Stimulated activated CD4-positive, alpha-beta T cell treated with anti-CD3 and anti-CD28 coated beads, Interleukin-1b, Interleukin-23, amount 100 ng/mL, for 48 hours (primary cell): ENCODE measurements around the gene GPR21.

Source experiments
- DNase-seq: peaks from one replicate; pipeline ENCODE4 v3.0.0-alpha.2; 2020

Gene GPR21

GRCh38 chr9:123034881-123035510 is 1.5 kb downstream of the GPR21 start:
- no peak for DNase-seq

GRCh38 chr9:123035791-123036190 is 2.3 kb downstream of the GPR21 start:
- DNase-seq: no peak

GRCh38 chr9:123036893-123037545 is 3.6 kb downstream of the GPR21 start:
- no peak for DNase-seq

- no peak for DNase-seq
Measured at GRCh38 chr9:123039617-123040219, 6.3 kb downstream of the GPR21 start.

GRCh38 chr9:123040801-123041200 is 7.3 kb downstream of the GPR21 start:
- no peak for DNase-seq

GRCh38 chr9:123041489-123041888 is 8.0 kb downstream of the GPR21 start:
- no peak for DNase-seq

GRCh38 chr9:123043081-123043939 is 9.8 kb downstream of the GPR21 start:
- no peak for DNase-seq

GRCh38 chr9:123044586-123044985 is 11.1 kb downstream of the GPR21 start:
- no peak for DNase-seq

- DNase-seq: no peak
Measured at GRCh38 chr9:123046406-123047195, 13.1 kb downstream of the GPR21 start.

GRCh38 chr9:123048748-123049147 is 15.3 kb downstream of the GPR21 start:
- DNase-seq: no peak

GRCh38 chr9:123049589-123050222 is 16.2 kb downstream of the GPR21 start:
- DNase-seq: no peak

GRCh38 chr9:123053046-123053445 is 19.6 kb downstream of the GPR21 start:
- no peak for DNase-seq

- DNase-seq: no peak
Measured at GRCh38 chr9:123053711-123054110, 20.2 kb downstream of the GPR21 start.

GRCh38 chr9:123058834-123059233 is 25.4 kb downstream of the GPR21 start:
- DNase-seq: no peak

GRCh38 chr9:123059472-123060220 is 26.2 kb downstream of the GPR21 start:
- DNase-seq: no peak

- no peak for DNase-seq
Measured at GRCh38 chr9:123061216-123061615, 27.7 kb downstream of the GPR21 start.

GRCh38 chr9:123062351-123063176 is 29.1 kb downstream of the GPR21 start:
- no peak for DNase-seq

- DNase-seq: no peak
Measured at GRCh38 chr9:123063177-123063598, 29.7 kb downstream of the GPR21 start.

GRCh38 chr9:123063896-123064295 is 30.4 kb downstream of the GPR21 start:
- DNase-seq: no peak

GRCh38 chr9:123064716-123065115 is 31.2 kb downstream of the GPR21 start:
- DNase-seq: no peak
